HG02798 (cell line): ENCODE measurements around the gene UBXN7.
"Not testable (repeated sequence)": the region's sequence is repeated elsewhere in the genome, so short reads cannot be mapped to it uniquely, and the experiment has no call there.

Experiments used
- ATAC-seq: cut with Tn5 transposase; IDR thresholded peaks from one replicate; pipeline ENCODE4 v1.9.1; 2021; ENCODE audit warnings: mild to moderate bottlenecking; ENCODE audit not compliant: unreplicated experiment, poor library complexity

The UBXN7 gene

GRCh38 chr3:196358540-196358939 is 73.7 kb downstream of the UBXN7 start:
- not testable (repeated sequence) for ATAC-seq

GRCh38 chr3:196357905-196358304 is 74.3 kb downstream of the UBXN7 start:
- ATAC-seq = no peak

- no peak for ATAC-seq
Observed at GRCh38 chr3:196356556-196356955, 75.7 kb downstream of the UBXN7 start.

GRCh38 chr3:196355668-196356067 is 76.6 kb downstream of the UBXN7 start:
- ATAC-seq = no peak

- ATAC-seq = no peak
Observed at GRCh38 chr3:196354132-196354531, 78.1 kb downstream of the UBXN7 start.

GRCh38 chr3:196351541-196351940 is 80.7 kb downstream of the UBXN7 start:
- ATAC-seq = no peak

GRCh38 chr3:196350067-196350466 is 82.2 kb downstream of the UBXN7 start:
- ATAC-seq = no peak

- ATAC-seq = no peak
Observed at GRCh38 chr3:196348698-196349097, 83.5 kb downstream of the UBXN7 start.

- ATAC-seq = no peak
Observed at GRCh38 chr3:196344663-196345062, 87.6 kb downstream of the UBXN7 start.

GRCh38 chr3:196343917-196344316 is 88.3 kb downstream of the UBXN7 start:
- not testable (repeated sequence) for ATAC-seq

GRCh38 chr3:196341137-196341536 is 91.1 kb downstream of the UBXN7 start:
- no peak for ATAC-seq

- ATAC-seq = no peak
Observed at GRCh38 chr3:196340466-196340865, 91.8 kb downstream of the UBXN7 start.

GRCh38 chr3:196339493-196340254 is 92.6 kb downstream of the UBXN7 start:
- no peak for ATAC-seq

- no peak for ATAC-seq
Observed at GRCh38 chr3:196339044-196339443, 93.2 kb downstream of the UBXN7 start.

GRCh38 chr3:196336319-196337145 is 95.7 kb downstream of the UBXN7 start:
- no peak for ATAC-seq

- ATAC-seq = no peak
Observed at GRCh38 chr3:196335503-196335948, 96.7 kb downstream of the UBXN7 start.

GRCh38 chr3:196334982-196335381 is 97.2 kb downstream of the UBXN7 start:
- ATAC-seq = no peak

- no peak for ATAC-seq
Observed at GRCh38 chr3:196332168-196332567, 100.1 kb downstream of the UBXN7 start.

GRCh38 chr3:196327405-196327804 is 104.8 kb downstream of the UBXN7 start:
- no peak for ATAC-seq

GRCh38 chr3:196326936-196327335 is 105.3 kb downstream of the UBXN7 start:
- ATAC-seq = no peak

- no peak for ATAC-seq
Observed at GRCh38 chr3:196323691-196324090, 108.5 kb downstream of the UBXN7 start.
